ENCODE measurements around the gene USP20.
"Not testable (repeated sequence)": the region's sequence is repeated elsewhere in the genome, so short reads cannot be mapped to it uniquely, and the experiment has no call there.

The USP20 gene

GRCh38 chr9:129876815-129877214, 41.6 kb downstream of the USP20 start:
- no peak for DNase-seq

GRCh38 chr9:129878291-129878690, 43.0 kb downstream of the USP20 start:
- no peak for DNase-seq

- DNase-seq = no peak
Measured at GRCh38 chr9:129879103-129879699, 43.9 kb downstream of the USP20 start.

DNA sequence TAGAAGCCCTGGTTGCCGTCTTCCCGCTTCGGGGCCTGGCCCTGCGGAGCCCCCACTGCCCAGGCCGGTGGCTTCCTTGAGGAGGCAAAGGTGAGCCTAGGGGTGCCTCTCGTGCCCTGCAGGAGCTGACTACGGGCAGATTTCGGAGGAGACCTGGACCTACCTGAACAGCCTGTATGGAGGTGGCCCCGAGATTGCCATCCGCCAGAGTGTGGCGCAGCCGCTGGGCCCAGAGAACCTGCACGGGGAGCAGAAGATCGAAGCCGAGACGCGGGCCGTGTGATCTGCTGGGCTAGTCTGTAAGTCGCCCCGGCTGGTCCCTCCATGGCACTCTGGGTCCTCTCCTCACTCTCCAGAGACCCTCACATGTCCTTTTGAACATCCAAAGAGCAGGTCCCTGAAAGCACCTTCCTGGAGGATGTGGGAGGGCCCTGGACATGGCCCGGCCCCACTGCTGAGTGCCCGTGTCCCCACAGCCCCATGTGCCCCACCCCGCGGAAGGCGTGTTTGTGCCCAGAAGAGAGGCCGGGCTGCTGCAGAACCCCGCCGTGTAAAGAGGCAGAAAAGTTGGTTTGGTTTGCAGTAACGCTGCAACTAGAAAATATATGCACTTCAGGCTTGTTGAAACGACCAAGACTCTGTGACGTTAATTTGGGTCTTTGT, 44.9 kb downstream of the USP20 start:
- no peak for DNase-seq

GRCh38 chr9:129880654-129881546, 45.6 kb downstream of the USP20 start:
- DNase-seq = peak; percentile 33

- no peak for DNase-seq
Measured at GRCh38 chr9:129881547-129882324, 46.5 kb downstream of the USP20 start.

- peak; percentile 97 for DNase-seq
Measured at GRCh38 chr9:129884220-129885017, 49.2 kb downstream of the USP20 start.

- DNase-seq = peak; percentile 64
Measured at GRCh38 chr9:129885018-129885669, 49.9 kb downstream of the USP20 start.

DNA sequence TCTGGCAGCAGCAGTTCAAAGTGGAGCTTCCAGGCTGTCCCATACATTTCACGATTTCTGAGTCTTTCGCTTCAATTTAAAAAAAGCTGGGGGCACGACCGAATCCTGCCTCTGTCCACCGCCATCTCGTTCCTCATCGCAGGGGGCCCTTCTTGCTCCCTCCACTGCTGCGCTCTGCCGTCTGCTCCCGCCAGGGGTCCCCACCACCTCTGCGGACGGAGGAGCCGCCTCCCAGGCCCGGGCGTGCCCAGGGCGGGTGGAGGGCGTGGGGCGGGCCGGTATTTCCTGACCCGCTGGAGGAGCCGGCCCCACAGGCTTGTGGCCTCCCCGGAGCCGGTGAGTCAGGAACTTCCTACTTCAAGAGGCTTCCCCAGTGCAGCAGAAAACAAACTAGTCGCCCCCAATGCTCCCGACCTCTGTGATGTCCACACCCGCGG, 50.4 kb downstream of the USP20 start:
- peak; percentile 91 for DNase-seq

DNA sequence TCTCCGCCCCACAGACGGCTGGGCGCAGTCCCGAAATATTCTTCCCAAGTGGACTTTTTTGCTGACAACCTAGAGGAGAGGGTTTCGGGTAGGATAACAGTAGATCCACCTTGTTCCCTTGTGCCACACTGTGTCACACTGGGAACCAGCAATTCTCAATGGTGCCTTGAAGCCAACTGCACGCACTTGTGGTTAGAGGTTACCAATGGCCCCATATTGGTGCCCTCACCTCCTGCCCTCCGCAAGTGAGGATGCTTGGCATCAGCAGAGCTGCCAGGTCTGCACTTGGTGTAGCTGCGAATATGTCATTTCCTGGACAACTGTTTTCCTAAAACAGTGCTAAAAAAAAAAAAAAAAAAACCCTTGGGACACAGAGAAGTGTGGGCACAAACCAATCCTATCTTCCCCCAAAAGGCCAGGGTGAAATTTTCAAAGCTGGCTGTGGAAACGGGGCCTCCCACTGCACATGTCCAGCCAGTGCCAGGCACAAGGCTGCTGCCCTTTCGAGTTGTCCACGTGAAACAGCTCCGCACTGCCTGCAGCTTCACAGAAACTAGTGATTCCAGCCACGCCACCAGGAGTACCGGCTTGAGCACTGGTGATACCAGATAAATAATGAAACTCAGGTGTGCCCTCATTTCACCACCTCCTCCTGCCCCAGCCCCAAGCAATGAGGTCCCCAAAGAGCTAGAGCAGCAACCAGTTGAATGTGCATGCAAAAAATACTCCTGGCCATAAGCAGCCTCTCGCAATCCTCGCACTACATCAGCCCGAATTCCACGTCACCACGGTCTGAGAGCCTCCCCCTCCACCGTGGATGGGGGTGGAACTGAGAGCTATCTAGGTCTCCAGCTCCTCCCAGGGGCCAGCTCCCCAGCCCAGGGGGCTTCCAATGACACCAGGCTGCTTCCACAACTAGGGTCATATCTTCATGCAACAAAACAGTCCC, 51.2 kb downstream of the USP20 start:
- no peak for DNase-seq

GRCh38 chr9:129887334-129888292, 52.4 kb downstream of the USP20 start:
- DNase-seq = no peak

- DNase-seq = no peak
Measured at GRCh38 chr9:129888293-129889121, 53.2 kb downstream of the USP20 start.

- no peak for DNase-seq
Measured at GRCh38 chr9:129889122-129889940, 54.1 kb downstream of the USP20 start.

GRCh38 chr9:129889941-129890717, 54.9 kb downstream of the USP20 start:
- DNase-seq = no peak

DNA sequence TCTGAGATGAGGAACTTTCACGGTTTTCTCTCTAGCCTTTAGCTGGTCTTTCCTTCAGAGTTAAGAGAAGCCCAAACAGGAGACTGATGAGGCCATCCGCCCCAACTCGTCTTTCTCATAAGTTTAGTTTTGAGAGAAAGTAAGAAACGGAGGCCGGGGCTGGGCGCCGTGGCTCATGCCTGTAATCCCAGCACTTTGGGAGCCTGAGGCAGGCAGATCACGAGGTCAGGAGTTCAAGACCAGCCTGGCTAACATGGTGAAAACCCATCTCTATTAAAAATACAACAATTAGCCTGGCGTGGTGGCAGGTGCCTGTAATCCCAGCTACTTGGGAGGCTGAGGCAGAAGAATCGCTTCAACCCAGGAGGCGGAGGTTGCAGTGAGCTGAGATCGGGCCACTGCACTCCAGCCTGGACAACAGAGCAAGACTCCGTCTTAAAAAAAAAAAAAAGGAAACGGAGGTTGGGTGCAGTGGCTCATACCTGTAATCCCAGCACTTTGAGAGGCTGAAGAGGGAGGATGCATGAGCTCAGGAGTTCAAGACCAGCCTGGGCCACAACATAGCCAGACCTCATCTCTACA, 55.6 kb downstream of the USP20 start:
- DNase-seq = not testable (repeated sequence)

- DNase-seq = no peak
Measured at GRCh38 chr9:129891569-129891968, 56.3 kb downstream of the USP20 start.
